H1 (cell line): ENCODE data around the gene OSBPL6. TPM values are rescaled to one million over a fixed set of nuclear protein-coding genes. Genes with fewer than 3 reads are reported as not detected.

Experiments used
- CTCF ChIA-PET: fragments of 300-600 bp; sonication (Branson Sonifier 250); formaldehyde crosslinking; loops from one replicate; lab custom pipeline; 2021; ENCODE audit not compliant: partially characterized antibody; lab: Charles Lee
- POLR2A ChIA-PET: fragments of 300-600 bp; sonication (Branson Sonifier 250); formaldehyde crosslinking; loops from one replicate; lab custom pipeline; 2021; ENCODE audit warnings: inconsistent platforms; ENCODE audit not compliant: partially characterized antibody; lab: Charles Lee
- DNase-seq, 2 experiments: peaks; one replicate each; pipeline versions ENCODE4 v3.0.0 to v3.0.0-alpha.2; 2010 to 2022; ENCODE audit warnings: low spot score in 2 of 2, low read depth in 1 of 2, mixed read lengths in 1 of 2
- FAIRE-seq: peaks from 2 replicates; lab custom pipeline; 2011; peaks lifted over from hg19 to GRCh38; lab: Jason Lieb, UNC
- H2AFZ ChIP-seq: 2 replicates; pipeline ENCODE4 v1.8.1; 2012; ENCODE audit warnings: low read length, inconsistent platforms
- H2AK5ac ChIP-seq: 2 replicates; pipeline ENCODE4 v1.6.1; 2013; ENCODE audit warnings: low read depth, low read length
- H2BK120ac ChIP-seq: replicated peaks from 2 replicates; pipeline ENCODE3; 2013; ENCODE audit warnings: low read depth, low read length, inconsistent platforms
- H2BK12ac ChIP-seq: 2 replicates; pipeline ENCODE4 v1.6.1; 2013; ENCODE audit warnings: low read depth, low read length
- H2BK15ac ChIP-seq: 2 replicates; pipeline ENCODE4 v1.6.1; 2013; ENCODE audit warnings: low read length
- H2BK20ac ChIP-seq: 2 replicates; pipeline ENCODE4 v1.6.1; 2013; ENCODE audit warnings: low read length
- H2BK5ac ChIP-seq: 2 replicates; pipeline ENCODE4 v1.6.1; 2013; ENCODE audit warnings: low read depth, low read length
- H3K14ac ChIP-seq: 2 replicates; pipeline ENCODE4 v1.6.1; 2013; ENCODE audit warnings: inconsistent platforms; ENCODE audit not compliant: insufficient read length
- H3K18ac ChIP-seq: 2 replicates; pipeline ENCODE4 v1.6.1; 2013; ENCODE audit warnings: low read length; ENCODE audit errors: extremely low read depth
- H3K23ac ChIP-seq: 2 replicates; pipeline ENCODE4 v1.6.1; 2013; ENCODE audit warnings: inconsistent platforms; ENCODE audit not compliant: insufficient read length
- H3K23me2 ChIP-seq: 2 replicates; pipeline ENCODE4 v1.6.1; 2013; ENCODE audit warnings: low read depth, low read length
- H3K27ac ChIP-seq: 2 replicates; pipeline ENCODE4 v1.6.1; 2011; ENCODE audit warnings: low read depth, low read length, inconsistent platforms
- H3K27me3 ChIP-seq, 4 experiments: replicated peaks in 1 of 4; 1 replicate in 1 of 4; 2 replicates in 3 of 4; pipeline versions ENCODE4 v1.6.1 to v1.8.1; 2011 to 2013; ENCODE audit warnings: low read length in 3 of 4, mild to moderate bottlenecking in 3 of 4, inconsistent platforms in 2 of 4, mixed read lengths in 2 of 4, moderate library complexity in 1 of 4; ENCODE audit not compliant: control insufficient read depth in 3 of 4, insufficient read depth in 3 of 4; ENCODE audit errors: extremely low read depth in 1 of 4
- H3K36me3 ChIP-seq, 4 experiments: 2 replicates each; pipeline versions ENCODE4 v1.6.1 to v1.8.1; 2011 to 2013; ENCODE audit warnings: mild to moderate bottlenecking in 4 of 4, low read length in 3 of 4, moderate library complexity in 2 of 4, control low read depth in 1 of 4, inconsistent platforms in 1 of 4; ENCODE audit not compliant: insufficient read depth in 4 of 4, control insufficient read depth in 2 of 4
- H3K4ac ChIP-seq: replicated peaks from 2 replicates; pipeline ENCODE3; 2013; ENCODE audit warnings: low read length, low read depth, mixed read lengths, inconsistent platforms; ENCODE audit not compliant: insufficient read length
- H3K4me1 ChIP-seq, 4 experiments: replicated peaks in 1 of 4; 1 replicate in 1 of 4; 2 replicates in 3 of 4; pipeline versions ENCODE4 v1.6.1 to v1.8.1; 2011 to 2013; ENCODE audit warnings: low read length in 3 of 4, inconsistent platforms in 2 of 4, mixed read lengths in 1 of 4; ENCODE audit not compliant: insufficient read depth in 4 of 4, control insufficient read depth in 3 of 4
- H3K4me2 ChIP-seq, 2 experiments: 2 replicates each; pipeline versions ENCODE4 v1.6.1 to v1.8.1; 2011 to 2013; ENCODE audit warnings: low read depth in 2 of 2, low read length in 2 of 2, control low read depth in 1 of 2, inconsistent platforms in 1 of 2, mild to moderate bottlenecking in 1 of 2; ENCODE audit not compliant: insufficient read depth in 1 of 2
- H3K4me3 ChIP-seq, 4 experiments: fragments of 200-600, 300-600 bp in 1 of 4; sonication (generic), shearing (Covaris generic), sonication (Bioruptor Twin) in 1 of 4; 2 replicates each; pipeline versions ENCODE4 v1.5.1 to v1.8.1; 2011 to 2016; ENCODE audit warnings: low read length in 4 of 4, low read depth in 3 of 4, control low read depth in 2 of 4, inconsistent platforms in 2 of 4, mild to moderate bottlenecking in 2 of 4, mixed read lengths in 1 of 4, moderate library complexity in 1 of 4; ENCODE audit not compliant: insufficient read depth in 2 of 4; ENCODE audit errors: extremely low read depth in 1 of 4
- H3K56ac ChIP-seq: replicated peaks from 2 replicates; pipeline ENCODE3; 2013; ENCODE audit warnings: low read depth, mild to moderate bottlenecking, mixed read lengths, low read length, inconsistent platforms; ENCODE audit not compliant: insufficient read length
- H3K79me1 ChIP-seq: 2 replicates; pipeline ENCODE4 v1.6.1; 2013; ENCODE audit warnings: low read depth, low read length, control low read depth
- H3K79me2 ChIP-seq, 2 experiments: 2 replicates each; pipeline versions ENCODE4 v1.6.1 to v1.8.1; 2012 to 2013; ENCODE audit warnings: low read length in 2 of 2, mild to moderate bottlenecking in 2 of 2, inconsistent platforms in 1 of 2; ENCODE audit not compliant: insufficient read depth in 2 of 2, control insufficient read depth in 1 of 2
- H3K9ac ChIP-seq, 4 experiments: replicated peaks in 1 of 4; 1 replicate in 1 of 4; 2 replicates in 3 of 4; pipeline versions ENCODE4 v1.6.1 to v1.8.1; 2011 to 2013; ENCODE audit warnings: low read depth in 3 of 4, low read length in 3 of 4, control low read depth in 2 of 4, mild to moderate bottlenecking in 2 of 4, moderate library complexity in 2 of 4, inconsistent platforms in 1 of 4; ENCODE audit errors: extremely low read depth in 1 of 4
- H3K9me3 ChIP-seq, 2 experiments: 2 replicates each; pipeline versions ENCODE4 v1.6.1 to v1.8.1; 2012 to 2013; ENCODE audit warnings: mild to moderate bottlenecking in 2 of 2, moderate library complexity in 2 of 2, control low read depth in 1 of 2, inconsistent platforms in 1 of 2, low read depth in 1 of 2, low read length in 1 of 2, mixed read lengths in 1 of 2; ENCODE audit not compliant: insufficient read depth in 2 of 2
- H4K20me1 ChIP-seq, 2 experiments: replicated peaks in 1 of 2; 2 replicates each; pipeline versions ENCODE3 to v1.8.1; 2011 to 2013; ENCODE audit warnings: inconsistent platforms in 2 of 2, low read length in 2 of 2, mild to moderate bottlenecking in 1 of 2; ENCODE audit not compliant: insufficient read depth in 2 of 2, control insufficient read depth in 1 of 2
- H4K5ac ChIP-seq: 2 replicates; pipeline ENCODE4 v1.6.1; 2013; ENCODE audit warnings: low read length, low read depth, mixed read lengths, inconsistent platforms; ENCODE audit not compliant: insufficient read length
- H4K8ac ChIP-seq: 2 replicates; pipeline ENCODE4 v1.8.0; 2013; ENCODE audit warnings: mild to moderate bottlenecking, moderate library complexity, low read length, inconsistent platforms; ENCODE audit not compliant: insufficient read depth; ENCODE audit errors: extremely low read depth
- H4K91ac ChIP-seq: replicated peaks from 2 replicates; pipeline ENCODE3; 2013; ENCODE audit warnings: low read length, mixed read lengths, inconsistent platforms; ENCODE audit not compliant: insufficient read length
- ATF2 ChIP-seq: IDR thresholded peaks from 2 replicates; pipeline ENCODE4 v1.6.1; 2012; ENCODE audit warnings: low read length, inconsistent platforms
- CBX8 ChIP-seq: fragments of 300-800, 300-1000 bp; sonication (generic); IDR thresholded peaks from 2 replicates; pipeline ENCODE4 v1.7.1; 2016; ENCODE audit warnings: low read depth, low read length, borderline replicate concordance
- E2F6 ChIP-seq: IDR thresholded peaks from 2 replicates; pipeline ENCODE4 v1.6.1; 2012; ENCODE audit warnings: inconsistent platforms
- EGR1 ChIP-seq: IDR thresholded peaks from 2 replicates; pipeline ENCODE4 v1.6.1; 2011; ENCODE audit warnings: low read depth, low read length, borderline replicate concordance
- POLR2A ChIP-seq, 2 experiments: IDR thresholded peaks; 1 replicate in 1 of 2; 2 replicates in 1 of 2; pipeline ENCODE4 v1.6.1; 2011; ENCODE audit warnings: low read depth in 2 of 2, low read length in 2 of 2, mild to moderate bottlenecking in 2 of 2; ENCODE audit errors: control extremely low read depth in 1 of 2
- POLR2AphosphoS5 ChIP-seq: IDR thresholded peaks from 2 replicates; pipeline ENCODE4 v1.6.1; 2011; ENCODE audit warnings: low read depth, low read length
- RAD21 ChIP-seq, 2 experiments: IDR thresholded peaks in 1 of 2; conservative IDR thresholded peaks in 1 of 2; 2 replicates each; pipeline ENCODE4 v1.6.1; 2011; ENCODE audit warnings: low read depth in 2 of 2, low read length in 2 of 2, improper control_type of control experiment in 1 of 2, inconsistent platforms in 1 of 2, mild to moderate bottlenecking in 1 of 2, moderate library complexity in 1 of 2
- SIN3A ChIP-seq, 2 experiments: IDR thresholded peaks in 1 of 2; conservative IDR thresholded peaks in 1 of 2; 2 replicates each; pipeline ENCODE4 v1.6.1; 2011 to 2012; ENCODE audit warnings: low read length in 2 of 2, improper control_type of control experiment in 1 of 2, low read depth in 1 of 2, mild to moderate bottlenecking in 1 of 2
- TCF12 ChIP-seq: IDR thresholded peaks from 2 replicates; pipeline ENCODE4 v1.6.1; 2011; ENCODE audit warnings: low read depth, mild to moderate bottlenecking, low read length
- TEAD4 ChIP-seq: IDR thresholded peaks from 2 replicates; pipeline ENCODE4 v1.6.1; 2012; ENCODE audit warnings: low read depth, low read length, inconsistent platforms, mixed read lengths
- YY1 ChIP-seq: IDR thresholded peaks from 2 replicates; pipeline ENCODE4 v1.6.1; 2011; ENCODE audit warnings: low read depth, mild to moderate bottlenecking, low read length
- WGBS, 2 experiments: shearing (Covaris generic) in 1 of 2; methylation state at CpG; one replicate each; pipeline versions ENCODE4 v1.1.6 to v1.1.7; 2013 to 2015; ENCODE audit warnings: low lambda C conversion rate in 2 of 2, mixed read lengths in 2 of 2, inconsistent platforms in 1 of 2, low coverage in 1 of 2, missing lambda C conversion rate in 1 of 2; ENCODE audit not compliant: insufficient replicate concordance in 2 of 2, insufficient coverage in 1 of 2, insufficient read length in 1 of 2; ENCODE audit errors: extremely low coverage in 1 of 2, missing lambda C conversion rate in 1 of 2; 5-methylcytosine and 5-hydroxymethylcytosine counted together
- polyA plus RNA-seq, 7 experiments: library from polyadenylated mRNA; depleted of rRNA in 3 of 7; stranded (reverse) in 5 of 7; unstranded in 2 of 7; fragments of >200 nt in 5 of 7; fragments of 200-250 nt in 2 of 7; gene quantifications; 1 replicate in 5 of 7; 2 replicates in 1 of 7; 4 replicates in 1 of 7; pipeline versions ENCODE4 v1.2.1 to v1.2.3, GENCODE V29; 2011 to 2013; ENCODE audit warnings: missing spikeins in 2 of 7, mixed read lengths in 2 of 7
- total RNA-seq: library from RNA; stranded (reverse); fragmentation: NEBNext Ultra II Directional; extraction: Animal tissue kit (Norgen Biotek cat#: 25700); gene quantifications from 2 replicates; pipeline ENCODE4 v1.2.1, GENCODE V29; 2021

OSBPL6 gene
- total and polyA plus RNA-seq, 2 of the 8 experiments (the other 6 are each of a cell fraction or from before 2014, with no cell fraction given), result 1.7 to 5.6 TPM

GRCh38 chr2:178301649-178302238, 107.4 kb downstream of the OSBPL6 start:
- no peak for FAIRE-seq
- CTCF ChIA-PET, result interaction anchor here (0.8 to 1.0 kb wide), 4 partner anchors 17 to 113 kb away, joined by 3 read pairs; no protein-coding TSS in a partner anchor
- TF ChIP-seq EGR1 (no peak), TEAD4 (no peak), YY1 (no peak), ATF2 (no peak), E2F6 (no peak), POLR2A (IDR thresholded peaks at IDR 0.05; ENCODE audit: control extremely low read depth in 1 of 2, low read depth in 2 of 2, low read length in 2 of 2) (no peak), TCF12 (no peak), POLR2AphosphoS5 (no peak), CBX8 (no peak), RAD21 (IDR thresholded peaks at IDR 0.05 in 1 of 2, conservative IDR thresholded peaks at IDR 0.05 in 1 of 2; ENCODE audit: low read depth in 2 of 2, low read length in 2 of 2) (no peak), SIN3A (conservative IDR thresholded peaks at IDR 0.05 in 1 of 2, IDR thresholded peaks at IDR 0.05 in 1 of 2; ENCODE audit: low read depth in 1 of 2, low read length in 2 of 2) (no peak)

More at GRCh38 chr2:178301649-178302238, 107.4 kb downstream of the OSBPL6 start:
- Histone ChIP-seq H2AFZ (no peak overlapping the region), H2BK15ac (no peak overlapping the region), H2AK5ac (no peak overlapping the region), H2BK12ac (no peak overlapping the region), H3K56ac (no peak overlapping the region), H3K18ac (no peak overlapping the region), H3K27me3 (no peaks in the 10 kb centered on the region), H3K36me3 (no peaks in the 10 kb centered on the region), H4K8ac (no peak overlapping the region), H2BK20ac (no peak overlapping the region), H3K4me1 (no peaks in the 10 kb centered on the region; a peak in 1 of 7 replicates), H3K9ac (no peak overlapping the region), H3K79me2 (no peaks in the 10 kb centered on the region), H3K23ac (no peak overlapping the region), H4K91ac (no peak overlapping the region), H3K14ac (no peak overlapping the region), H3K4me3 (no peak overlapping the region), H3K27ac (no peak overlapping the region), H4K5ac (no peak overlapping the region), H3K4ac (no peak overlapping the region), H3K9me3 (no peaks in the 10 kb centered on the region), H4K20me1 (no peaks in the 10 kb centered on the region), H3K79me1 (no peaks in the 10 kb centered on the region), H3K4me2 (no peak overlapping the region), H3K23me2 (no peaks in the 10 kb centered on the region), H2BK120ac (no peak overlapping the region), H2BK5ac (no peak overlapping the region)
- WGBS, 2 experiments, result 89% methylated on average over 3 of the region's 3 CpGs; no CpG with 5 or more reads in 1 of the 2 experiments
- no peak for DNase-seq
- POLR2A ChIA-PET, result interaction anchor here (0.8 kb wide), 1 partner anchor 112 kb away, joined by 3 read pairs; no protein-coding TSS in a partner anchor
